DOHH2 (cell line): ENCODE measurements around the gene PWP1.
"Not testable (repeated sequence)": the region's sequence is repeated elsewhere in the genome, so short reads cannot be mapped to it uniquely, and the experiment has no call there.

Source experiments
- CTCF ChIP-seq: fragments of 200-600 bp; sonication (generic); IDR thresholded peaks from one replicate; pipeline ENCODE4 v1.5.1; 2014; ENCODE audit warnings: antibody characterized with exemption, mild to moderate bottlenecking, low read depth, low read length; ENCODE audit not compliant: poor library complexity, severe bottlenecking
- EZH2phosphoT487 ChIP-seq: fragments of 200-600 bp; sonication (generic); IDR thresholded peaks from 2 replicates; pipeline ENCODE4 v1.6.1; 2017; ENCODE audit warnings: borderline replicate concordance, mild to moderate bottlenecking, antibody characterized with exemption, low read length, moderate library complexity, mixed read lengths

GRCh38 chr12:107727327-107727726, 41.7 kb downstream of the PWP1 start:
- not testable (repeated sequence) for TF ChIP-seq CTCF, EZH2phosphoT487
